Measurements from ENCODE around the gene DMC1. TPM values are rescaled to one million over a fixed set of nuclear protein-coding genes. Genes with fewer than 3 reads are reported as not detected.
"Not testable (repeated sequence)": the region's sequence is repeated elsewhere in the genome, so short reads cannot be mapped to it uniquely, and the experiment has no call there.

DMC1 gene
- polyA plus RNA-seq, 1 experiment = 0.37 TPM

DNA sequence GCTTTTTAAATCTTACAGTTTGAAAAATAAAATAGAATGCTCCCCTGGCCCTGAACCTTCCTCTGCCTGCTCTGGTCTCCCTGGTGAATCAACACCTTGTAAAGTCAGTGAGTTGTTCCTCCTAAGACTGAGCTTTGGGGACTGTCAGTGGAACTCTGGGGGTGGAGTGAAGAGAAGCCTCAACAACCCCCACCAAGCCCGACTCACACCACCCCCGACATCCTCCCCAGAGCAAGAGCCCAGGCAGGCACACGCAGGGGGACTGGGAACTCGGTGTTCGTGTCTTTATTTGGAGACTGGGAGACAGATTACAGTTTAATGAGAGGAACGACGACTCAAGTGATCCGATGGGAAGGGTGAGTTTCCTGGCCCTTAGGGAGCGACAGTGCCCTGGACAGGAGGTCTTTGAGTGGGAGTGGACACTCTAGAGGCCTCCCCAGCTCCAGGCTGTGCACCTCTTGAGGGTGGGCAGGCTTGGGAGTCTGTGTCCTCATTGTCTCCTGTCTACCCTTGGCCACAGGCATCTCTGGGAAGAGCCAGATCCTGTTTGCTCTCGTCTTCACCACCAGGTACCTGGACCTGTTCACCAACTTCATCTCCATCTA lies 95.9 kb downstream of the DMC1 start:
- POLR2A ChIA-PET = no interaction called here
- no peaks in the 10 kb centered on the region for H3K27me3 ChIP-seq (ENCODE audit: control insufficient read depth, insufficient read depth, low read length)

DNA sequence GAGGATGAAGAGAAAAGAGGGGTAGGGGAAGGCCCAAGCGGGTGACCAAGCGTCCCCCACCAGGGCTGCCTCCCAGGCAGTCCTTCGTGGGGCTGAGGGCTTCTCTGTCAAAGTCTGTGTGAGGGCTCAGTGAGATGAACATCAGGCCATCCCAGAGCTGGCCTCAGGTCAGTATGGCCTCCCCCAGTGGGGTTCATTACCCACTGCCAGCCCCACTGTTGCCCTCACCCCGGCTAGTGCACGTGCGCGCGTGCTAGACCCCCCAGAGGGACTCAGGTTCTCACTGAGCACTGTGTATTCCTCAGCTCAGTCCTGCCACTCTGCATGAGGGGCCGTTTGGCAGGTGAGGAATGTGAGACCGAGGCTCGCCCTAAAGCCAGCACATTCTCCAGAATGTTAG lies 98.7 kb downstream of the DMC1 start:
- Histone ChIP-seq H3K36me3 (ENCODE audit: control insufficient read depth, insufficient read depth, low read length) (peaks cover 5% of the 10 kb centered on the region), H3K4me3 (ENCODE audit: low read depth, low read length) (no peak overlapping the region), H3K27me3 (ENCODE audit: control insufficient read depth, insufficient read depth, low read length) (no peaks in the 10 kb centered on the region; the same call in 1 of the 2 replicates)
- CTCF ChIA-PET = no interaction called here
- POLR2A ChIA-PET = no interaction called here
- TF ChIP-seq, protein P1, sequence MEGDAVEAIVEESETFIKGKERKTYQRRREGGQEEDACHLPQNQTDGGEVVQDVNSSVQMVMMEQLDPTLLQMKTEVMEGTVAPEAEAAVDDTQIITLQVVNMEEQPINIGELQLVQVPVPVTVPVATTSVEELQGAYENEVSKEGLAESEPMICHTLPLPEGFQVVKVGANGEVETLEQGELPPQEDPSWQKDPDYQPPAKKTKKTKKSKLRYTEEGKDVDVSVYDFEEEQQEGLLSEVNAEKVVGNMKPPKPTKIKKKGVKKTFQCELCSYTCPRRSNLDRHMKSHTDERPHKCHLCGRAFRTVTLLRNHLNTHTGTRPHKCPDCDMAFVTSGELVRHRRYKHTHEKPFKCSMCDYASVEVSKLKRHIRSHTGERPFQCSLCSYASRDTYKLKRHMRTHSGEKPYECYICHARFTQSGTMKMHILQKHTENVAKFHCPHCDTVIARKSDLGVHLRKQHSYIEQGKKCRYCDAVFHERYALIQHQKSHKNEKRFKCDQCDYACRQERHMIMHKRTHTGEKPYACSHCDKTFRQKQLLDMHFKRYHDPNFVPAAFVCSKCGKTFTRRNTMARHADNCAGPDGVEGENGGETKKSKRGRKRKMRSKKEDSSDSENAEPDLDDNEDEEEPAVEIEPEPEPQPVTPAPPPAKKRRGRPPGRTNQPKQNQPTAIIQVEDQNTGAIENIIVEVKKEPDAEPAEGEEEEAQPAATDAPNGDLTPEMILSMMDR (IDR thresholded peaks at IDR 0.05; ENCODE audit: insufficient read depth, low read depth, low read length) = no peak
- DNase-seq (ENCODE audit: low read depth) = no peak

More for the DNA sequence above, 95.9 kb downstream of the DMC1 start:
- no peak for DNase-seq (ENCODE audit: low read depth)
- TF ChIP-seq, protein P1 (IDR thresholded peaks at IDR 0.05; ENCODE audit: insufficient read depth, low read depth, low read length) = no peak
- CTCF ChIA-PET = interaction anchor here (1.4 kb wide), 1 partner anchor 11 kb away, joined by 4 read pairs; no protein-coding TSS in a partner anchor
- Histone ChIP-seq H3K36me3 (ENCODE audit: control insufficient read depth, insufficient read depth, low read length) (peaks cover 9% of the 10 kb centered on the region), H3K4me3 (ENCODE audit: low read depth, low read length) (no peak overlapping the region)

DNA sequence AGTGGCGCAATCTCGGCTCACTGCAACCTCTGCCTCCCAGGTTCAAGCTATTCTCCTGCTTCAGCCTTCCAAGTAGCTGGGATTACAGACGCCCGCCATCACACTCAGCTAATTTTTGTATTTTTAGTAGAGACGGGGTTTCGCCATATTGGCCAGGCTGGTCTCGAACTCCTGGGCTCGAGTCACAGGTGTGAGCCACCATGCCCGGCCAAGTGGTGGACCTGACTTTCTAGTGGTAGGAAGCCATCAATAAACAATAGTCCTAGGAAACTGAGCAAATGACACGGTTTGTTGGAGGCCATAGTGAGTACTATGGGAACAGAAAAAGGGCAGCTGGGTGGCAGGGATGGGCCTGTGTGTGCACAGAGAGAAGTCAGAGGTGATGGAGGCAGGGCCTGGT lies 99.8 kb downstream of the DMC1 start:
- CTCF ChIA-PET = interaction anchor here (1.7 kb wide), 1 partner anchor 16 kb away, joined by 3 read pairs; no protein-coding TSS in a partner anchor
- POLR2A ChIA-PET; DNase-seq (ENCODE audit: low read depth); H3K4me3 ChIP-seq (ENCODE audit: low read depth, low read length); H3K27me3 ChIP-seq (ENCODE audit: control insufficient read depth, insufficient read depth, low read length); H3K36me3 ChIP-seq (ENCODE audit: control insufficient read depth, insufficient read depth, low read length): not testable (repeated sequence)

- H3K4me3 ChIP-seq (ENCODE audit: low read depth, low read length) = peak overlapping the region; percentile 100
- no peaks in the 10 kb centered on the region for H3K36me3 ChIP-seq (ENCODE audit: control insufficient read depth, insufficient read depth, low read length)
- DNase-seq (ENCODE audit: low read depth) = no peak
- ChIA-PET POLR2A (no interaction called here), CTCF (interaction anchor here (1.2 to 1.7 kb wide), 4 partner anchors 11 to 417 kb away, joined by 3 to 7 read pairs (median 3); no protein-coding TSS in a partner anchor)
- TF ChIP-seq, protein P1 (IDR thresholded peaks at IDR 0.05; ENCODE audit: insufficient read depth, low read depth, low read length) = no peak
- peaks cover 2% of the 10 kb centered on the region for H3K27me3 ChIP-seq (ENCODE audit: control insufficient read depth, insufficient read depth, low read length)
Observed at GRCh38 chr22:38469306-38469781, 100.6 kb downstream of the DMC1 start.

Other genes starting within 250 kb of the DMC1 start
- gene KCNJ4, start 115.0 kb downstream of the DMC1 start, polyA plus RNA-seq (2011; rRNA removed) = not detected in 2 replicates
- gene KDELR3, start 102.1 kb downstream of the DMC1 start, polyA plus RNA-seq (2011; rRNA removed) = 150 and 222 TPM in 2 replicates
- 318 and 360 TPM in 2 replicates for gene DDX17, start 63.9 kb downstream of the DMC1 start, polyA plus RNA-seq (2011; rRNA removed)
- gene FAM227A, start 86.2 kb upstream of the DMC1 start, polyA plus RNA-seq (2011; rRNA removed) = 0.69 and 1.0 TPM in 2 replicates
- 38.1 and 43.2 TPM in 2 replicates for gene CBY1, start 86.5 kb upstream of the DMC1 start, polyA plus RNA-seq (2011; rRNA removed)
- gene TOMM22, start 111.8 kb upstream of the DMC1 start, polyA plus RNA-seq (2011; rRNA removed) = 29.6 and 53.3 TPM in 2 replicates
- 40.9 and 43.6 TPM in 2 replicates for gene JOSD1, start 130.8 kb upstream of the DMC1 start, polyA plus RNA-seq (2011; rRNA removed)
- gene GTPBP1, start 135.8 kb upstream of the DMC1 start, polyA plus RNA-seq (2011; rRNA removed) = 24.0 and 31.1 TPM in 2 replicates
- gene SUN2, start 185.8 kb upstream of the DMC1 start, polyA plus RNA-seq (2011; rRNA removed) = 52.4 and 98.4 TPM in 2 replicates
- 21.4 and 29.9 TPM in 2 replicates for gene DNAL4, start 224.0 kb upstream of the DMC1 start, polyA plus RNA-seq (2011; rRNA removed)